ENCODE data around the gene PRDM2. TPM values are rescaled to one million over a fixed set of nuclear protein-coding genes. Genes with fewer than 3 reads are reported as not detected.

The PRDM2 gene
- total and polyA plus RNA-seq, 8 donors: 9.3 to 26.4 (median 15.1) TPM

DNA sequence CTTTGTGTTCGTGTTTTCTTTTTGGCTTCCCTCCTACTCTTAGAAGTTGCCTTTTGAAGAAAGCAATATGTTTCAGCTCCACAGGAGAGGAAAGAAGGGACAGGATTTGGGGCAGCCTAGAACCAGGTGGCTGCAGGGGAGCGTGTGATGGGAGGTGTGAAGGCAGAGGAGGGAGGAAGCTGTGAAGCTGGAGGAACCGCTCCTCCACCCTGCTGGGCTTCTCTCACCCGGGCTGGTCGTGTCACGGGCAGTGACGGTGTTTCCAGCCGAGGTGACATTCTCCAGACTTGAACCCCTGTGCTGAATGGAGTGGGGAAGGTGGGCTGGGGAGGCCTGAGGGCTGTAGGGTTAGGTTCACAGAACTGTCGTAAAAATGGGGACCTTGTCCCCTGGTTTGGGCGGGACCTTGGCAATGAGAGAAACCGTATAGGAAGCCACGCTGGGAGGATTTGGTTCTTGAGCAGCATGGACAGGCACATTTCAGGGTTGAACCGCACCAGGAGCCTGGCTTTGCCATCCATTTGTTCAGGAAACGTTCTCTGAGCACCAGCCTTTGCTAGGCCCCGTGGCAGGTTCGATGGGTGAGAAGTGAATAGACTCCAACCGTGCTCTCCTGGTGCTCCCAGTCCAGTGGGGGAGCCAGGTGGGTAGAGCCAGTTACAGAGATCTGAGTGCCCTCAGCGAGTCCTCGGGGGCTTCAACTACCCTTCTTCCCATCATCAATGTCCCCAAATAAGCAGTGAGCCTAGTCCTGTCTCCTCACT lies 103.0 kb downstream of the PRDM2 start:
- no peak for FAIRE-seq
- intact Hi-C loops (cut with DNase I): loop anchor here in 1 of 3 donors (10.0 kb wide), 1 partner anchor 138 kb away; no protein-coding TSS in a partner anchor

GRCh38 chr1:13803546-13804239 lies 103.7 kb downstream of the PRDM2 start:
- Histone ChIP-seq H3K4me1 (peaks cover 5 to 11% (median 7%) of the 10 kb centered on the region in 3 donors), H3K27ac (no peak overlapping the region), H3K27me3 (no peaks in the 10 kb centered on the region), H3K4me3 (no peak overlapping the region), H3K36me3 (no peaks in the 10 kb centered on the region), H3K9me3 (no peaks in the 10 kb centered on the region)
- ATAC-seq: no peak
- TF ChIP-seq CTCF (IDR thresholded peaks at IDR 0.05): no peak
- FAIRE-seq: no peak
- intact Hi-C loops (cut with DNase I): loop anchor here in 1 of 3 donors (10.0 kb wide), 1 partner anchor 139 kb away; no protein-coding TSS in a partner anchor
- DNase-seq: no peak
- 89 to 90% methylated on average over 18 of the region's 18 CpGs for WGBS, 2 donors

More for the DNA sequence above, 103.0 kb downstream of the PRDM2 start:
- no peak for TF ChIP-seq CTCF (IDR thresholded peaks at IDR 0.05)
- ATAC-seq (no peak), DNase-seq (no peak)
- Histone ChIP-seq H3K27ac (no peak overlapping the region), H3K9me3 (no peaks in the 10 kb centered on the region), H3K4me3 (no peak overlapping the region), H3K36me3 (no peaks in the 10 kb centered on the region), H3K27me3 (no peaks in the 10 kb centered on the region), H3K4me1 (peaks cover 5 to 12% (median 7%) of the 10 kb centered on the region in 3 donors)
- WGBS, 2 donors: 92 to 94% methylated on average over 19 of the region's 19 CpGs

GRCh38 chr1:13804240-13804633 lies 104.2 kb downstream of the PRDM2 start:
- H3K36me3 ChIP-seq: no peaks in the 10 kb centered on the region
- H3K4me3 ChIP-seq: no peak overlapping the region
- no peaks in the 10 kb centered on the region for H3K9me3 ChIP-seq
- ATAC-seq (no peak), FAIRE-seq (no peak), DNase-seq (no peak)
- TF ChIP-seq CTCF (IDR thresholded peaks at IDR 0.05): no peak
- no peak overlapping the region for H3K27ac ChIP-seq
- peaks cover 5 to 6% (median 5%) of the 10 kb centered on the region in 3 donors for H3K4me1 ChIP-seq
- intact Hi-C loops (cut with DNase I): loop anchor here in 1 of 3 donors (10.0 kb wide), 1 partner anchor 139 kb away; no protein-coding TSS in a partner anchor
- no peaks in the 10 kb centered on the region for H3K27me3 ChIP-seq
- 84 to 91% methylated on average over 11 of the region's 11 CpGs for WGBS, 2 donors

DNA sequence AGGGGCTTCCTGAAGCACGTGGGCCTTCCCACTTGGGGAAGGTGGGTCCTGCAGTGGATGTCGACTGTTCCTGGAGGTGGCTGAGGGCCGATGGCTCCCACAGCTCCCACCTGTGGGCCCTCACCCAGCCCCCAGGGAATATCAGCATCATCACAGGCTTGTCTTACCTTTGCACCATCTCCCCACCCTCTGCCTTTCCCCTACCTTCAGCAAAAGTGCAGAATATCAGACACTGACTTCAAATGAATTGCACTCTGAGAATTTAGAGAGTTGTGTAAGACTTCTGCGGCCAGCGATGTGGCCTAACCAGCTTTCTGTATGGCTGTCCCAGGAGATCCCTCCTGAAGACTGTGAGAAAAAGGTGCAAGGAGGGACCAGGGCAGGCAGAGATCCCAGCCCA lies 105.4 kb downstream of the PRDM2 start:
- no peaks in the 10 kb centered on the region for H3K9me3 ChIP-seq
- FAIRE-seq (no peak), ATAC-seq (no peak), DNase-seq (no peak)
- TF ChIP-seq CTCF (IDR thresholded peaks at IDR 0.05): no peak
- no peaks in the 10 kb centered on the region for H3K27me3 ChIP-seq
- WGBS, 2 donors: 84 to 87% methylated on average over 5 of the region's 5 CpGs
- intact Hi-C loops (cut with DNase I): loop anchor here in 1 of 3 donors (10.0 kb wide), 1 partner anchor 141 kb away; no protein-coding TSS in a partner anchor
- no peaks in the 10 kb centered on the region for H3K4me1 ChIP-seq
- H3K27ac ChIP-seq: no peak overlapping the region
- no peak overlapping the region for H3K4me3 ChIP-seq
- H3K36me3 ChIP-seq: no peaks in the 10 kb centered on the region
